Cardiac fibroblast (primary cell): ENCODE data around the gene DDI2.
"Not testable (repeated sequence)": the region's sequence is repeated elsewhere in the genome, so short reads cannot be mapped to it uniquely, and the experiment has no call there.

Source experiments
- DNase-seq, 2 donors: peaks; one replicate each; pipeline versions ENCODE4 v3.0.0 to v3.0.0-alpha.2; 2010; ENCODE audit warnings: low read depth in 2 of 2
- H3K4me3 ChIP-seq, 2 donors: replicated peaks in 1 of 2; 1 replicate in 1 of 2; 2 replicates in 1 of 2; pipeline ENCODE4 v1.5.1; 2011; ENCODE audit warnings: low read depth in 2 of 2, low read length in 2 of 2, mild to moderate bottlenecking in 2 of 2, moderate library complexity in 1 of 2
- CTCF ChIP-seq: IDR thresholded peaks from one replicate; pipeline ENCODE4 v1.5.1; 2011; ENCODE audit warnings: low read depth, mild to moderate bottlenecking, low read length, inconsistent platforms

DDI2 gene

GRCh38 chr1:15639262-15639661 is 22.0 kb downstream of the DDI2 start:
- no peak for TF ChIP-seq CTCF
- H3K4me3 ChIP-seq = no peak overlapping the region
- DNase-seq = no peak

GRCh38 chr1:15639931-15640330 is 22.7 kb downstream of the DDI2 start:
- no peak for TF ChIP-seq CTCF
- H3K4me3 ChIP-seq = no peak overlapping the region
- no peak for DNase-seq

- no peak for TF ChIP-seq CTCF
- no peak overlapping the region for H3K4me3 ChIP-seq
- DNase-seq = no peak
These were observed 23.4 kb downstream of the DDI2 start for GRCh38 chr1:15640667-15641066.

- TF ChIP-seq CTCF = no peak
- DNase-seq = no peak
- no peak overlapping the region for H3K4me3 ChIP-seq
These were observed 32.7 kb downstream of the DDI2 start for GRCh38 chr1:15649937-15650336.

GRCh38 chr1:15650433-15650832 is 33.2 kb downstream of the DDI2 start:
- TF ChIP-seq CTCF = no peak
- H3K4me3 ChIP-seq = no peak overlapping the region
- peak; percentile 12 to 45 for DNase-seq

GRCh38 chr1:15652130-15652529 is 34.9 kb downstream of the DDI2 start:
- H3K4me3 ChIP-seq, DNase-seq: not testable (repeated sequence)

- DNase-seq = no peak
- no peak for TF ChIP-seq CTCF
These were observed 36.9 kb downstream of the DDI2 start for GRCh38 chr1:15654091-15654690.

More at GRCh38 chr1:15654091-15654690, 36.9 kb downstream of the DDI2 start:
- H3K4me3 ChIP-seq = no peak overlapping the region
